ENCODE measurements around the gene RAB33B. TPM values are rescaled to one million over a fixed set of nuclear protein-coding genes. Genes with fewer than 3 reads are reported as not detected.

The RAB33B gene
- polyA plus RNA-seq, 3 donors, result 5.8 to 8.1 (median 6.0) TPM

DNA sequence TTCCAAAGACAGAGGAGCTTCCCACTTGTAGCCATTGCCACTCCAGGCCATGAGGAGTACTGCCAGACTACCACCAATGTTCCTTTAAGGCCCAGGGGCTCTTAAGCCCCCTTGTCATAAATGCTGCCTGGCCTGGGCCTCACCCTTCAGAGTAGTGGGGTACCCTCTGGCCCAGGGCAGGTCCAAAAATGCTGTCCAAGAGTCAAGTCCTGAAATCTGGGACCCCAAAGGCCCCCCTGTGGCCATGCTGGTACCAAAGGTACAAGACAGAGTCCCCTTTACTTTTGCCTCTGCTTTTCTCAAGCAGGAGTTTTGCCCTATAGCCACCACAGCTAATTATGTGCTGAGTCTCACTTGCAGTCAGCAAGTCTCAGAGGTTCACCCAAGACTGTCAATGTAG is 16.4 kb downstream of the RAB33B start:
- H3K27ac ChIP-seq (ENCODE audit: low read depth in 1 of 2, low read length in 2 of 2), result peak overlapping the region in 1 of 2 donors; percentile 42
- H3K79me2 ChIP-seq (ENCODE audit: insufficient read depth, low read length), result peaks cover 78% of the 10 kb centered on the region
- peak overlapping the region in 2 of 7 donors; percentile 58 to 77 for H3K27ac Mint-ChIP-seq
- DNase-seq, result no peak
- no peak overlapping the region for H3K9ac ChIP-seq (ENCODE audit: insufficient read depth, low read length, poor library complexity, severe bottlenecking)
- no peak overlapping the region for H3K4me3 Mint-ChIP-seq
- peaks cover 3 to 20% (median 15%) of the 10 kb centered on the region in 7 donors for H3K9me3 Mint-ChIP-seq
- TF ChIP-seq, protein P1, sequence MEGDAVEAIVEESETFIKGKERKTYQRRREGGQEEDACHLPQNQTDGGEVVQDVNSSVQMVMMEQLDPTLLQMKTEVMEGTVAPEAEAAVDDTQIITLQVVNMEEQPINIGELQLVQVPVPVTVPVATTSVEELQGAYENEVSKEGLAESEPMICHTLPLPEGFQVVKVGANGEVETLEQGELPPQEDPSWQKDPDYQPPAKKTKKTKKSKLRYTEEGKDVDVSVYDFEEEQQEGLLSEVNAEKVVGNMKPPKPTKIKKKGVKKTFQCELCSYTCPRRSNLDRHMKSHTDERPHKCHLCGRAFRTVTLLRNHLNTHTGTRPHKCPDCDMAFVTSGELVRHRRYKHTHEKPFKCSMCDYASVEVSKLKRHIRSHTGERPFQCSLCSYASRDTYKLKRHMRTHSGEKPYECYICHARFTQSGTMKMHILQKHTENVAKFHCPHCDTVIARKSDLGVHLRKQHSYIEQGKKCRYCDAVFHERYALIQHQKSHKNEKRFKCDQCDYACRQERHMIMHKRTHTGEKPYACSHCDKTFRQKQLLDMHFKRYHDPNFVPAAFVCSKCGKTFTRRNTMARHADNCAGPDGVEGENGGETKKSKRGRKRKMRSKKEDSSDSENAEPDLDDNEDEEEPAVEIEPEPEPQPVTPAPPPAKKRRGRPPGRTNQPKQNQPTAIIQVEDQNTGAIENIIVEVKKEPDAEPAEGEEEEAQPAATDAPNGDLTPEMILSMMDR (IDR thresholded peaks at IDR 0.05), result no peak
- no peaks in the 10 kb centered on the region for H3K27me3 Mint-ChIP-seq (ENCODE audit: low read depth in 3 of 3)
- H3K4me1 ChIP-seq (ENCODE audit: control insufficient read depth in 1 of 2, insufficient read depth in 2 of 2, low read length in 2 of 2), result no peaks in the 10 kb centered on the region
- no peak overlapping the region for H2AFZ ChIP-seq (ENCODE audit: insufficient read depth, low read depth, low read length, poor library complexity, severe bottlenecking)
- H3K36me3 Mint-ChIP-seq, result peaks cover 25 to 47% of the 10 kb centered on the region in 2 donors
- intact Hi-C loops (cut with micrococcal nuclease), result no loop called here
- peaks cover 16% of the 10 kb centered on the region for H3K4me1 Mint-ChIP-seq
- H4K20me1 ChIP-seq (ENCODE audit: insufficient read depth, low read length), result peaks cover 74% of the 10 kb centered on the region
- peaks cover 0 to 9% of the 10 kb centered on the region in 2 donors for H3K9me3 ChIP-seq (replicated peaks in 1 of 2; ENCODE audit: control insufficient read depth in 1 of 2, insufficient read depth in 1 of 2, low read length in 2 of 2)
- no peak overlapping the region for H3K4me2 ChIP-seq (replicated peaks; ENCODE audit: extremely low read depth, low read length, poor library complexity, severe bottlenecking)
- H3K36me3 ChIP-seq (replicated peaks in 1 of 2; ENCODE audit: control insufficient read depth in 1 of 2, insufficient read depth in 2 of 2, low read length in 2 of 2), result peaks cover 19 to 25% of the 10 kb centered on the region in 2 donors
- no peaks in the 10 kb centered on the region for H3K27me3 ChIP-seq (ENCODE audit: control insufficient read depth in 2 of 2, insufficient read depth in 2 of 2, low read length in 2 of 2)
- no peak overlapping the region for H3K4me3 ChIP-seq (replicated peaks in 1 of 3; ENCODE audit: low read depth in 2 of 3, low read length in 3 of 3)

DNA sequence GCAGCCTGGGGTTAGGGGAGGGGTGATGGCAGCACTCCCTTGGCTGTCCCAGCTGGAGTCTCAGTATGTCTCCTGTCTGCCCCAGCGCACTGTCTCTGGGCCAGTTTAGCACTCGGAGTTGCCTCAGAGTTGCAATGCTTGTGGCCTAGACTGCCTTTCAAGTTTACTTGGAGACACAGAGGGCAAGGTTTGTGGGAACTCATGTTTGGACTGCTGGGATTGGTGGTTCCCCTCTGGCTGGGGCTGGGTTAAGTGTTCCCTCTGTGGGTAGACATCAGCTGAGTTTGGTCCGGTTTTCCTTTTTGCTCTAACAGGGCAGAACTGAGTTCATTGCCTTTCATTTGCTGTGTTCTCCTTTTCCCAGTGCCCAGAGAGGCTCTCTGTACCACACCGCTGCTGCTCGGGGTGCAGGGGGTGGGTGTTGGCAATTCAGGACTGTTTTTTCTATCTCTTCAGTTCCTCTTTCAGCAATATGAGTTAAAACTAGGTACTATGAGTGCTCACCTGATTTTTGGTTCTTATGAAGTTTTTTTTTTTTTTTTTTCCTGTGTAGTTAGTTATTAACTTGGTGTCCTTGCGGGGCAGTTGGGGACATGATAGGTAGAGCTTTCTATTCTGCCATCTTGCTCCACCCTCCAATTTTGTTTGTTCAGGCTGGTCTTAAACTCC is 17.2 kb downstream of the RAB33B start:
- Mint-ChIP-seq H3K4me3 (no peak overlapping the region), H3K4me1 (peaks cover 16% of the 10 kb centered on the region), H3K9me3 (peaks cover 3 to 20% (median 15%) of the 10 kb centered on the region in 7 donors), H3K36me3 (peaks cover 31 to 47% of the 10 kb centered on the region in 2 donors), H3K27ac (peak overlapping the region in 4 of 7 donors; percentile 18 to 65 (median 42)), H3K27me3 (ENCODE audit: low read depth in 3 of 3) (no peaks in the 10 kb centered on the region)
- no peak overlapping the region for H3K4me3 ChIP-seq (replicated peaks in 1 of 3; ENCODE audit: low read depth in 2 of 3, low read length in 3 of 3)
- peak overlapping the region in 1 of 2 donors; percentile 42 for H3K27ac ChIP-seq (ENCODE audit: low read depth in 1 of 2, low read length in 2 of 2)
- intact Hi-C loops (cut with micrococcal nuclease), result no loop called here
- H4K20me1 ChIP-seq (ENCODE audit: insufficient read depth, low read length), result peaks cover 65% of the 10 kb centered on the region
- no peak overlapping the region for H2AFZ ChIP-seq (ENCODE audit: insufficient read depth, low read depth, low read length, poor library complexity, severe bottlenecking)
- peaks cover 0 to 9% of the 10 kb centered on the region in 2 donors for H3K9me3 ChIP-seq (replicated peaks in 1 of 2; ENCODE audit: control insufficient read depth in 1 of 2, insufficient read depth in 1 of 2, low read length in 2 of 2)
- DNase-seq, result no peak
- 100% methylated on average over 2 of the region's 6 CpGs for WGBS (ENCODE audit: insufficient coverage)
- no peaks in the 10 kb centered on the region for H3K4me1 ChIP-seq (ENCODE audit: control insufficient read depth in 1 of 2, insufficient read depth in 2 of 2, low read length in 2 of 2)
- H3K79me2 ChIP-seq (ENCODE audit: insufficient read depth, low read length), result peaks cover 70% of the 10 kb centered on the region
- H3K27me3 ChIP-seq (ENCODE audit: control insufficient read depth in 2 of 2, insufficient read depth in 2 of 2, low read length in 2 of 2), result no peaks in the 10 kb centered on the region
- no peak overlapping the region for H3K4me2 ChIP-seq (replicated peaks; ENCODE audit: extremely low read depth, low read length, poor library complexity, severe bottlenecking)
- TF ChIP-seq, protein P1 (IDR thresholded peaks at IDR 0.05), result no peak
- no peak overlapping the region for H3K9ac ChIP-seq (ENCODE audit: insufficient read depth, low read length, poor library complexity, severe bottlenecking)
- peaks cover 19 to 31% of the 10 kb centered on the region in 2 donors for H3K36me3 ChIP-seq (replicated peaks in 1 of 2; ENCODE audit: control insufficient read depth in 1 of 2, insufficient read depth in 2 of 2, low read length in 2 of 2)

Data from CD14-positive monocyte (primary cell).